Right lobe of liver (tissue), 4 donors: ENCODE results near the gene SPAG7.

ENCODE experiments used
- CTCF ChIP-seq, 4 donors: fragments of 200-600 bp in 3 of 4; fragments of 450-650 bp in 1 of 4; IDR thresholded peaks; one replicate each; pipeline versions ENCODE4 v1.5.1 to v1.8.0; 2016 to 2022; ENCODE audit warnings: antibody characterized with exemption in 4 of 4, mild to moderate bottlenecking in 2 of 4
- POLR2A ChIP-seq: fragments of 450-650 bp; IDR thresholded peaks from one replicate; pipeline ENCODE4 v1.6.1; 2017; ENCODE audit warnings: antibody characterized with exemption, mild to moderate bottlenecking
- donor health status: DM: no; HTN: no; CAD: no.
- donor health status: DM: no; HTN: no; CAD: no.
- donor health status: DM: no; HTN: yes; CAD: no.

- TF ChIP-seq POLR2A, result no peak
- no peak for TF ChIP-seq CTCF (IDR thresholded peaks at IDR 0.05)
Measured at GRCh38 chr17:5002121-5002788, 34.6 kb upstream of the SPAG7 start.
